GM12874 (cell line): ENCODE data around the gene SH3D21.

Source experiments
- TF ChIP-seq, protein P1 (sequence below): IDR thresholded peaks from 2 replicates; pipeline ENCODE4 v1.5.1; 2011; ENCODE audit warnings: low read depth, mild to moderate bottlenecking, control low read depth, low read length, moderate library complexity; ENCODE audit not compliant: insufficient read depth

Gene SH3D21

GRCh38 chr1:36286802-36287201 lies 19.4 kb upstream of the SH3D21 start:
- TF ChIP-seq, protein P1, sequence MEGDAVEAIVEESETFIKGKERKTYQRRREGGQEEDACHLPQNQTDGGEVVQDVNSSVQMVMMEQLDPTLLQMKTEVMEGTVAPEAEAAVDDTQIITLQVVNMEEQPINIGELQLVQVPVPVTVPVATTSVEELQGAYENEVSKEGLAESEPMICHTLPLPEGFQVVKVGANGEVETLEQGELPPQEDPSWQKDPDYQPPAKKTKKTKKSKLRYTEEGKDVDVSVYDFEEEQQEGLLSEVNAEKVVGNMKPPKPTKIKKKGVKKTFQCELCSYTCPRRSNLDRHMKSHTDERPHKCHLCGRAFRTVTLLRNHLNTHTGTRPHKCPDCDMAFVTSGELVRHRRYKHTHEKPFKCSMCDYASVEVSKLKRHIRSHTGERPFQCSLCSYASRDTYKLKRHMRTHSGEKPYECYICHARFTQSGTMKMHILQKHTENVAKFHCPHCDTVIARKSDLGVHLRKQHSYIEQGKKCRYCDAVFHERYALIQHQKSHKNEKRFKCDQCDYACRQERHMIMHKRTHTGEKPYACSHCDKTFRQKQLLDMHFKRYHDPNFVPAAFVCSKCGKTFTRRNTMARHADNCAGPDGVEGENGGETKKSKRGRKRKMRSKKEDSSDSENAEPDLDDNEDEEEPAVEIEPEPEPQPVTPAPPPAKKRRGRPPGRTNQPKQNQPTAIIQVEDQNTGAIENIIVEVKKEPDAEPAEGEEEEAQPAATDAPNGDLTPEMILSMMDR: no peak

- TF ChIP-seq, protein P1: no peak
Measured at GRCh38 chr1:36287595-36287994, 18.6 kb upstream of the SH3D21 start.

DNA sequence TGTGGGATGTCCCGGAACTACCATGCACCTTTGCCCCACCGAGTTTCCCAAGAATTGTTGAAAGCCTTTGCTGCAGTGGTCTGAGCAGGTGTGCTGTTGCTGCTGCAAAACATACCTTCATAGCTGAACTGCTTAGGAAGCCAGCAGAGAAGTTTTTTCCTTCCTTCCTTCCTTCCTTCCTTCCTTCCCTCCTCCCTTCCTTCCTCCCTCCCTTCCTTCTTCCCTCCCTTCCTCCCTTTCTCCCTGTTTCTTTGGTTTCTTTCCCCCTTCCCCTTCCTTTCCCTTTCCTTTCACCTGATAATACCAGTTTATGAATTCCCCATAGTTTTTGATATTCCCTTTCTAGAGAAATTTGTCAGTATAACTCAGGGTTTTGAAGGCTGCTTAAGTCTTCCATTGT lies 10.8 kb upstream of the SH3D21 start:
- TF ChIP-seq, protein P1: no peak

DNA sequence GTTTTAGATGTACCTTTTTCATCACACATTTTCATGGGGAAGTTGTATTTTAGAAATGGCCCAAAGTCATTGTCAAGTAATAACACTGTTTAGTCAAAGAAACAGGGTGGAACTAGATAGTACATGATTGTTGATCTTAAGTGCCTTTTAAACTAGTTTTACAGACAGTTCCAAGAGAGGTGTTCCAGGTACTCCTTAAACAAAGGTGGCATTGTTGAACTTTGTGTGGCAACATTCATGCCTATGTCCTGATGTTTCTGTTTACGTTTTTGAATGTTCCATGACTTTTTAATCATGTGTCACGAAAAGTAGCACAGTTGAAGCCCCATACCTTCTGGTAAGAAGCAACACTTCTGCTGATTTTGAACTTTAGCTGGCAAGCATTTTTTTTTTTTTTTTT lies 9.1 kb upstream of the SH3D21 start:
- TF ChIP-seq, protein P1: no peak

DNA sequence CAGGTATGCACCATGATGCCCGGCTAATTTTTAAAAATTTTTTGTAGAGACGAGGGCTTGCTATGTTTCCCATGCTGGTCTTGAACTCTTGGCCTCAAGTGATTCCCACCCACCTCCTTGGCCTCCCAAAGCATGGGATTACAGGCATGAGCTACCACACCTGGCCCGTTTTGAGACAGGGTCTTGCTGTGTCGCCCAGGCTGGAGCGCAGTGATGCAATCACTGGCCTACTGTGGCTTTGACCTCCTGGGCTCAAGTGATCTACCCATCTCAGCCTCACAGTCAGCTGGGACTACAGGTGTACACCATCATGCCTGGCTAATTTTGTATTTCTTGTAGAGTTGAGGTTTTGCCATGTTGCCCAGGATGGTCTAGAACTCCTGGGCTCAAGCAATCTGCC lies 7.5 kb upstream of the SH3D21 start:
- TF ChIP-seq, protein P1: no peak

DNA sequence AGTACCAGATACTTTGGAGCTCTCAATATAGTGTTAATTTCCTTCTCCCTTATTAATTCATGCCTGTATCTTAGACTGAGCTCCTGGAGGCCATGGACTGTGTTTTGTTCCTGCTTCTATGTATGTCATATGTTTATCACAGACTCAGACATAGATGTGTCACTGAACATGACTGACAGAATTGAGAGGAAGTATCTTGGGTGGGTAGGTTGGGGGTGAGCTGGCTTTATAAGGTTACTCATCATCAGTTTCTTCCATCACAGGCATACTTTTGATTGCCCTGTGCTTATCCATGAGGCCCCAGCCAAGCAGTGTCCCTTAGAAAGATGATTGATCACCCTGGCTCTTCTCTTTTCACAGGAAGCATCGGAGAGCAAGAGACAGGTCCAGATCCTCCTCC lies 5.6 kb upstream of the SH3D21 start:
- TF ChIP-seq, protein P1: no peak

DNA sequence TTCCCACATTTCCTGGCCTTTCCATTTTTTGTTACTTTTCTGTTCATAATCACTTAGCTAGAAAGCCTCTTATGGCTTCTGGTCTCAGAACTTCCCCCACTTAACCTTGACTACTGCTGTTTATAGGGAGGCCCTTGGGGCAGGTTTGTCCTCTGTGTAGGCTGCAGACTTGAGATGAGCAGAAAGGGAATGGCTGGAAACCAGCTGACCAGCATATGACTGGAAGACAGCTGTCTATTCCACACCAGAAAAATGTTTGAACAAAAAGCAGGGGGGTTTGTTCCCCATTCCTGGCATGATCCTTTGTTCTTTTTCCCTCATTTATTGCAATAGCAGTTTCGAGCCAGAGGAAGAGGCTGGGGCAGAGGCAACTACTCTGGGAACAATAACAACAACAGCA lies 4.9 kb upstream of the SH3D21 start:
- TF ChIP-seq, protein P1: no peak

- TF ChIP-seq, protein P1: no peak
Measured at GRCh38 chr1:36303244-36303643, 2.9 kb upstream of the SH3D21 start.
